ENCODE results near the gene CLCN7. TPM values are rescaled to one million over a fixed set of nuclear protein-coding genes. Genes with fewer than 3 reads are reported as not detected.
"Not testable (repeated sequence)": the region's sequence is repeated elsewhere in the genome, so short reads cannot be mapped to it uniquely, and the experiment has no call there.

Gene CLCN7
- total RNA-seq, 1 experiment from 2014 or later = 127 TPM

DNA sequence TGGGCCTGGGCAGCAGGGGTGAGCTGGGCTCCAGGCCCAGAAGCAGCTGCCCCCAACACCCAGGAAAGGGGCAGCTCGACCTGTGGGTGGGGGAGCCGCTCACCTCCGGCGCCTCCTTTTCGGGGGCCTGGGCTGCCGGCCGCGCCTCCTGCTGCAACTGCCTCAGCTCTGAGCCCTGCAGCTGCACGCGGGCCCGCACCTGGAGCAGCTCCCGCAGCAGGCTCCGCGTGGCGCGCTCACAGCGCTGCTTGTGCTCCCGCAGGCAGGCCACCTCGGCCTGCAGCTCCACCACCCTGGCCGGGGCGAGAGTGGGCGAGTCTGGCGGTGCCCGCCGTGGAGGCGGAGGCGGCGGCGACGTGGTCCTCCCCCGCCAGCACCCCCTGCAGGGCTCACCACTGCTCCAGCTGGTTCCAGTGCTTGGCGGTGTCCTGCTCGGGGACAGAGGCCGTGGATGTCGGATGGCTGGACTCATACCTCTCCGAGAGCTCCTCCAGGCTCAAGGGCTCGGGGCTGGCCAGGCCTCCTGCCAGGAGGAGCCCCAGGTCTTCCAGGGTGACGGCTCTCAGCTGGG, 31.3 kb downstream of the CLCN7 start:
- Histone ChIP-seq H3K9me3 (no peaks in the 10 kb centered on the region), H3K27me3 (replicated peaks; ENCODE audit: control insufficient read depth, insufficient read depth, low read length) (no peaks in the 10 kb centered on the region), H3K36me3 (ENCODE audit: control insufficient read depth, insufficient read depth, low read length) (no peaks in the 10 kb centered on the region), H3K4me3 (ENCODE audit: low read depth, low read length) (no peak overlapping the region), H3K4me1 (no peaks in the 10 kb centered on the region)
- no peak for DNase-seq
- H3K4me3 Mint-ChIP-seq (ENCODE audit: unreplicated experiment) = no peak overlapping the region
- H3K36me3 Mint-ChIP-seq (ENCODE audit: insufficient read depth, unreplicated experiment) = no peaks in the 10 kb centered on the region
- intact Hi-C loops (cut with micrococcal nuclease; ENCODE audit: unreplicated experiment) = no loop called here
- H3K9me3 Mint-ChIP-seq (ENCODE audit: unreplicated experiment) = no peaks in the 10 kb centered on the region
- no TSS peak for BruUV-seq (replicated peaks)
- CTCF ChIA-PET = no interaction called here
- H3K27me3 Mint-ChIP-seq (ENCODE audit: insufficient read depth, unreplicated experiment) = no peaks in the 10 kb centered on the region
- H3K27ac Mint-ChIP-seq (ENCODE audit: unreplicated experiment) = no peak overlapping the region
- H3K4me1 Mint-ChIP-seq (ENCODE audit: low read depth, unreplicated experiment) = no peaks in the 10 kb centered on the region
- POLR2A ChIA-PET = interaction anchor here (1.0 kb wide), 1 partner anchor 23 kb away, joined by 4 read pairs; the partner anchor contains the start of gene UQCC4
- no peak for TF ChIP-seq CTCF (IDR thresholded peaks at IDR 0.05; ENCODE audit: insufficient read depth in 1 of 2, low read depth in 1 of 2, low read length in 1 of 2, severe bottlenecking in 1 of 2, unreplicated experiment in 1 of 2)

DNA sequence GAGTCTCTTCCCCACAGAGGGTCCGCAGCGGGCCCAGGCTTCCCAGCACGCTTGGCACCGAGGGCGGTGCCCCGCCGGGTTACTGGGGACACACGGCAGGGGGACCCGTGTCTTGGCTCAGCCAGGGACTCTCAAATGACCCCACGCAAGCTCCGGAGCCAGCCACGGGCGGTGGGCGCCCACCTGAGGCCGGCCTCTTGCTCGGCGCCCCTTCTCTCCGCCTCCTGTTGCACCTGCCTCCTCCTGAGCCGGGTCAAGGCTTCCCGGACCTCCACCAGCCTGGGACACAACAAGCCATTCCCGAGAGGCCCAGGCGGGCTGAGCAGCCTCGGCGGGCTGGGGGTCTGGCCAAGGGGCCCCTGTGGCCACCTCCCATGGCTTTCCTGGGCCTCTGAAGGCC, 32.1 kb downstream of the CLCN7 start:
- no peaks in the 10 kb centered on the region for H3K36me3 ChIP-seq (ENCODE audit: control insufficient read depth, insufficient read depth, low read length)
- H3K4me3 Mint-ChIP-seq (ENCODE audit: unreplicated experiment) = no peak overlapping the region
- CTCF ChIA-PET = interaction anchor here (0.5 kb wide), 1 partner anchor 62 kb away, joined by 5 read pairs; no protein-coding TSS in a partner anchor
- intact Hi-C loops (cut with micrococcal nuclease; ENCODE audit: unreplicated experiment) = no loop called here
- H3K9me3 Mint-ChIP-seq (ENCODE audit: unreplicated experiment) = no peaks in the 10 kb centered on the region
- no peak overlapping the region for H3K4me3 ChIP-seq (ENCODE audit: low read depth, low read length)
- H3K9me3 ChIP-seq = no peaks in the 10 kb centered on the region
- no peak overlapping the region for H3K27ac Mint-ChIP-seq (ENCODE audit: unreplicated experiment)
- no peaks in the 10 kb centered on the region for H3K36me3 Mint-ChIP-seq (ENCODE audit: insufficient read depth, unreplicated experiment)
- TF ChIP-seq CTCF (IDR thresholded peaks at IDR 0.05; ENCODE audit: insufficient read depth in 1 of 2, low read depth in 1 of 2, low read length in 1 of 2, severe bottlenecking in 1 of 2, unreplicated experiment in 1 of 2) = no peak
- H3K27me3 ChIP-seq (replicated peaks; ENCODE audit: control insufficient read depth, insufficient read depth, low read length) = no peaks in the 10 kb centered on the region
- no peaks in the 10 kb centered on the region for H3K27me3 Mint-ChIP-seq (ENCODE audit: insufficient read depth, unreplicated experiment)
- no peaks in the 10 kb centered on the region for H3K4me1 ChIP-seq
- no peak for DNase-seq
- no TSS peak for BruUV-seq (replicated peaks)
- no peaks in the 10 kb centered on the region for H3K4me1 Mint-ChIP-seq (ENCODE audit: low read depth, unreplicated experiment)
- POLR2A ChIA-PET = no interaction called here

DNA sequence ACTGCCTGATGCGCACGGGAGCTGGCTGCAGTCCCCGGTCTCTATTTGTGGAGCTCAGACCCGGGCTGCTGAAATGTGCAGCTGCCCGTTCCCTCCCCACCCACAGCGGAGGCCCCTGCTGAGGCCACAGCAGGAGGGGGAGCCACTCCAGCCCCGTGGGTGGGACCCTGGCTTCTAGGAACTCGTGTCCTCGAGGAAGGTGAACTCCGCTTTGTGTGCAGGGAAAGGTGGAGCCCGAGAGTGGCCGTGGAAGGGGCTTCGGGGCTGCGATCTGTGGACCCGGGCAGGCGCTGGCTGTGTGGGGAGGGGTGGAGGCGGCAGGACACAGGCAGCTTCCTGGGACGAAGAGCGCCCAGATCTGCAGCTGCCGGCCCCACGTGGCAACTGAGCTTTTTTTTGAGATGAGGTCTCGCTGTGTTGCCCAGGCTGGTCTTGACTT, 33.4 kb downstream of the CLCN7 start:
- ChIA-PET POLR2A (no interaction called here), CTCF (interaction anchor here (0.6 kb wide), 1 partner anchor 1975 kb away, joined by 4 read pairs; no protein-coding TSS in a partner anchor)
- no peaks in the 10 kb centered on the region for H3K27me3 ChIP-seq (replicated peaks; ENCODE audit: control insufficient read depth, insufficient read depth, low read length)
- TF ChIP-seq CTCF (IDR thresholded peaks at IDR 0.05; ENCODE audit: insufficient read depth in 1 of 2, low read depth in 1 of 2, low read length in 1 of 2, severe bottlenecking in 1 of 2, unreplicated experiment in 1 of 2) = no peak
- Mint-ChIP-seq H3K27me3 (ENCODE audit: insufficient read depth, unreplicated experiment) (no peaks in the 10 kb centered on the region), H3K36me3 (ENCODE audit: insufficient read depth, unreplicated experiment) (no peaks in the 10 kb centered on the region), H3K9me3 (ENCODE audit: unreplicated experiment) (no peaks in the 10 kb centered on the region), H3K4me3 (ENCODE audit: unreplicated experiment) (no peak overlapping the region), H3K27ac (ENCODE audit: unreplicated experiment) (no peak overlapping the region), H3K4me1 (ENCODE audit: low read depth, unreplicated experiment) (no peaks in the 10 kb centered on the region)
- H3K4me1 ChIP-seq = no peaks in the 10 kb centered on the region
- BruUV-seq (replicated peaks) = no TSS peak
- no peaks in the 10 kb centered on the region for H3K36me3 ChIP-seq (ENCODE audit: control insufficient read depth, insufficient read depth, low read length)
- DNase-seq = no peak
- no peaks in the 10 kb centered on the region for H3K9me3 ChIP-seq
- intact Hi-C loops (cut with micrococcal nuclease; ENCODE audit: unreplicated experiment) = no loop called here
- H3K4me3 ChIP-seq (ENCODE audit: low read depth, low read length) = no peak overlapping the region

DNA sequence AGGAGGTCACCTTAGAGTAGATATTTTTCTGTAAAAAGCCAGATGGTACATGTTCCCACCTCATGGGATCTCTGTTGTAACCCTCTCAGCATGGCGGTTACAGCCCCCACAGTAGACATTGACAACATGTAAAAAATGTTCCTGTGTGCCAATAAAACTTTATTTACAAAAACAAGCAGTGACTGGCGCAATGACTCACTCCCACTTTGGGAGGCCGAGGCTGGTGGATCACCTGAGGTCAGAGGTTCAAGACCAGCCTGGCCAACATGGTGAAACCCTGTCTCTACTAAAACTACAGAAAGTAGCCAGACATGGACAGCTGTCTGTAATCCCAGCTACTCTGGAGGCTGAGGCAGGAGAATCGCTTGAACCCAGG, 35.1 kb downstream of the CLCN7 start:
- H3K27me3 Mint-ChIP-seq (ENCODE audit: insufficient read depth, unreplicated experiment); intact Hi-C loops (cut with micrococcal nuclease; ENCODE audit: unreplicated experiment); BruUV-seq (replicated peaks); CTCF ChIA-PET; H3K27me3 ChIP-seq (replicated peaks; ENCODE audit: control insufficient read depth, insufficient read depth, low read length); H3K9me3 Mint-ChIP-seq (ENCODE audit: unreplicated experiment); H3K9me3 ChIP-seq; H3K27ac Mint-ChIP-seq (ENCODE audit: unreplicated experiment); H3K36me3 ChIP-seq (ENCODE audit: control insufficient read depth, insufficient read depth, low read length); DNase-seq; H3K4me3 ChIP-seq (ENCODE audit: low read depth, low read length); H3K4me1 ChIP-seq; H3K4me1 Mint-ChIP-seq (ENCODE audit: low read depth, unreplicated experiment); POLR2A ChIA-PET; H3K4me3 Mint-ChIP-seq (ENCODE audit: unreplicated experiment); H3K36me3 Mint-ChIP-seq (ENCODE audit: insufficient read depth, unreplicated experiment): not testable (repeated sequence)
